Islet precursor cell (in vitro differentiated cells): ENCODE measurements around the gene OR2T27.
"Not testable (repeated sequence)": the region's sequence is repeated elsewhere in the genome, so short reads cannot be mapped to it uniquely, and the experiment has no call there.

Experiments used
- DNase-seq: peaks from one replicate; pipeline ENCODE4 v3.0.0-alpha.2; 2018

The OR2T27 gene

DNA sequence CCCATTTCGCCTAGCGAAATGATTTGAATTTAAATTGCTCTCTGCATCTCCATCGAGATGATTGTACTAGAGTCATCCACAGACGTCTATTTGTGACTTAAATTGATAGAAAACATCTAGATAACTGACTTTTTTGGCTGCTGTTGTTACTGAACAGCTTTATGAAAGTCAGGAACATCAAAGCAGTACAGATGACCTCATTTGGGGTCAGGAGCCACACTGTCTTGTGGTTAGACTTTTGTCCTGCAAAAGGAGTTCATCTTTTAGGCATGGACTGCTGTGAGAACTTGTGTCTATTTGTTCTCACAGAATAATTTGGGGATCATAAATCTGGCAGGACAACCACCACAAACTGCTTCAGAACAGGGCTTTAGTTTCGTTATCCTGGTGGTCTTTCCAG is 15.7 kb downstream of the OR2T27 start:
- not testable (repeated sequence) for DNase-seq

GRCh38 chr1:248636612-248637011 is 18.7 kb downstream of the OR2T27 start:
- not testable (repeated sequence) for DNase-seq

GRCh38 chr1:248634991-248635390 is 20.3 kb downstream of the OR2T27 start, which contains the start of gene OR2T11:
OR2T11 (minus strand) TSS chr1:248635091; CDS start chr1:248627128, 7,963 bp downstream.
- not testable (repeated sequence) for DNase-seq

DNA sequence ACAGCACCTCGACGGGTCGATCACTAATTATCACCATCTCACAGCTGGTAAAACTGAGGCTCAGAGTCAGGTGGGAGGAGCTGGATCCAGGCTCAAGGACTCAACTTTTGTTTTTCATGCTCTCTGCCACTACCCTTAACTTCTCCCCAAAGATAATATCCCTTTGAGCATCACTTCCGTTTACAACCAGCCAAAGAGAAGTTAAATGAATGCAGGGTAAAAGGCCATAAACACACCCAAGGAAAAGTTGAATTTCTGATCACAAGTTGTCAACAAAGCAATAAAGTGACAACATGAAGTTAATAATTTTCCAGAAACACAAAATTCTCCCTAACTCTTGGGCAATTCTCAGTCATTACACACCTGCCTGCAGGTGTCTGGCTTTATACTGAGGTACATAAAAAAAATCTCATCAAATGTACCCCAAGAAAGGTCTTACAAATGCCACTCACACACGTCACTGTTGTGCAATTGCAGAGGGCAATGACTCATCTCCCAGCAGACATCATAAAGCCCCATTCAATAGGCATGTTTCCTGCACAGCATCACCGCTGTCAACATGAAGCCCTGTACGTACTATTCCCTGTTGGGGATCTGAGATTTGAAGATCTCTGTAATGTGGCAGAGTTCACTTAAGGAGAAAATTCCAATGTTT is 23.8 kb downstream of the OR2T27 start:
- DNase-seq, result no peak

GRCh38 chr1:248630551-248630950 is 24.8 kb downstream of the OR2T27 start:
- no peak for DNase-seq

DNA sequence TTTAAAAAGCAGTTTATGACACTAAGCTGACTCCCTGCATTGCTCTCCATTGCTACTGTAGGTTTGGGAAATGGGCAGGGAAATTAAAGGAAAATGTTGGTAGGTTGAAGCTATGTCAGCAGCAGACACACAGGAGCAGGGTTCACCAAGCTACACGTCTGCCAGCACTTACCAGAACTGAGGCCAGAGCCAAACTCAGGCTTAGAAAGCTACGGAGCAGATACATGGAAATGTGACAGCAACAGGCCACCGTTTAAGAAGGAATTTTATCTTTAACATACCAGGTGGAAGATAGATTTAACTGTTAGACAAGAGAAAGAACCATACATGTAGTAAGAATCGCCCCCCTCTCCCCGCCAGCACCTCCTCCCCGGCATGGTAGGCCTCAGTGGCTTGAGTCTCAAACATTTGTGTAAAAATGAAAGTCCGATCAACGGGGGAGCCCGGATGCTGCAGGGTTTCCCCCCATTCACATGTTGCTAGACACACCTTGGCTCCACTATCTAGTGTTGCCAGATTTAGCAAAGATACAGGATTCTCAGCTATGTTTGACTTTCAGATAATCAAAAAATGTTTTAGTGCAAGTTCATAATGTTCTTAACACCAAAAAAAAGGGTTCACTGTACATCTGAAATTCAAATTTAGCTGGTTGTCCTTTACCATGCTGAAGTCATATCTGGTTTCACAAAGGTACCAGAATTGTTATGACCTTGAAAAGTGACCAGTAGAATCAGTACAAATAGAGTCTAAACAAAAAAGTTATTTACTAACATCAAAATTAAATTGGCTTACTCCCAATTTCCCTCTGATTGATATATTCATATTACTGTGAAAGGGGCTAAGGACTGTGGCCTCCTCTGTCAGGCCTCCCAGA is 27.1 kb downstream of the OR2T27 start:
- no peak for DNase-seq

- no peak for DNase-seq
Measured at GRCh38 chr1:248625971-248626370, 29.4 kb downstream of the OR2T27 start.

DNA sequence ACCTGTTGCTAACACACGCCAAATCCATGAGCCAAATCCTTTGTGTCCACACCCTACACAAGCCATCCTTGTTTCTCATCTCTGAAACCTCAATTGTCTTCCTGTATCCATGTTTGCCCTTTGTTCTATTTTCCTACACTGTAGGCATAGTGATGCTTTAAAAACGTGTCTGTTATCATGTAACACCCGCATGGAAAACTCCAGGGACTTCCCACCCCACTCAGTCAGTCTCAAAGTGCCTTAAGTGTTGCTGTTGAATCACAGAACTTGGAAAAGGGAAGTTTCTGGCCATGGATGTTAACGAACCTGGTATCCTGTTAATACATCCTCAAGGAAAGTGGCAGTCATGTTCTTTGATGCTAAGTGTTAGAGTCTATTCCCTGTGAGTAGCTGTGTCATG is 30.2 kb downstream of the OR2T27 start:
- no peak for DNase-seq

GRCh38 chr1:248622570-248623001 is 32.7 kb downstream of the OR2T27 start:
- DNase-seq, result no peak

GRCh38 chr1:248621770-248622169 is 33.6 kb downstream of the OR2T27 start:
- no peak for DNase-seq

- no peak for DNase-seq
Measured at GRCh38 chr1:248618878-248619277, 36.5 kb downstream of the OR2T27 start.

- no peak for DNase-seq
Measured at GRCh38 chr1:248618119-248618518, 37.2 kb downstream of the OR2T27 start.

GRCh38 chr1:248613742-248614141 is 41.6 kb downstream of the OR2T27 start:
- DNase-seq, result no peak

GRCh38 chr1:248611883-248612414 is 43.4 kb downstream of the OR2T27 start:
- DNase-seq, result no peak

GRCh38 chr1:248610301-248610700 is 45.0 kb downstream of the OR2T27 start:
- DNase-seq, result no peak
